HG03045 (cell line): Measurements from ENCODE around the gene DHCR24.
"Not testable (repeated sequence)": the region's sequence is repeated elsewhere in the genome, so short reads cannot be mapped to it uniquely, and the experiment has no call there.

Source experiments
- ATAC-seq: cut with Tn5 transposase; IDR thresholded peaks from one replicate; pipeline ENCODE4 v1.9.1; 2021; ENCODE audit warnings: mild to moderate bottlenecking, moderate library complexity; ENCODE audit not compliant: unreplicated experiment

DHCR24 gene

DNA sequence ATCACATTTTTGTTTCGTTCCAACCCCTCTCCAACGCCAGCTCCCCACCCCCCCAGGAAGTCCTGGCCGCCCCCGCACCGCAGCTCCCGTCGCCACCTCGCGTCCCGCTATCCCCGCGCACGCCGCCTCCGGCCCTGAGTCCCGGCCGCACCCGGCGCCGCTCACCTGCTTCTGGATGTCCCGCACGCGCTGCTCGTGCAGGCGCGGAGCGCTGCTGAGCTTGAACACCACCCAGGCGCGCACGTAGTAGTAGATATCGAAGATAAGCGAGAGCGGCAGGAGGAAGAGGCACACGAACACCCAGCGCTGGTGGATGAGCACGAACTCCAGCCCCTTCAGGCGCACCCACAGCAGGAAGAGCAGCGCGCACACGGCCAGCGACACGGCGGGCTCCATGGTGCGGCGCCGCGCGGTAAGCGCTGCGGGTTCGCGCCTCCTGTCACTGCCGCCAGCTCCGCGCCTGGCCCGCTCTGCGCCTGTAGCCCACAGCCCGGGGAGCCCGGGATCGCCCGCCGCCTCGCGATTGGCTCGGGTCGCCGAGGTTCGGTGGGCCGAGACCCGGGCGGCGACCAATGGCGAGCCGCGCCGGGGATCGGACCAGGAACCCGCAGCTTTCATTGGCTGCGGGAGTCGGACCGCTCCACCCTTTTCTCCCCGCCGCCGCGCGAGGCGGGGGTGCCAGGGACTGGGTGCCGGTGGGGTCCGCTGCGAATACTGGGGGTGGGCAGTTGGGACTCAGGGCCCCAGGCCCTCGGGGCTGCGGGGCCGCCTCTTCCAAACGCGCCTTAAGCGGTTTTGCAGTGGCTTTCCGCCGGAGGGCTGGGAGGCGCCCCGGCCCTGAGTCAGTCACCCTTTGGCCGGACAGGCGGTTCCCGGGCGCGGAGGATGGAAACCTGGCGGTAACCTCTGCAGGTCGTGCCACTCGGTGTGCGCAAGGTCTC, at the start of gene DHCR24:
Gene DHCR24, minus strand, starts transcription at position 472 of the 941 bp plus-strand sequence. Its CDS starts 76 bp downstream, at position 396.
- peak; percentile 92 for ATAC-seq

DNA sequence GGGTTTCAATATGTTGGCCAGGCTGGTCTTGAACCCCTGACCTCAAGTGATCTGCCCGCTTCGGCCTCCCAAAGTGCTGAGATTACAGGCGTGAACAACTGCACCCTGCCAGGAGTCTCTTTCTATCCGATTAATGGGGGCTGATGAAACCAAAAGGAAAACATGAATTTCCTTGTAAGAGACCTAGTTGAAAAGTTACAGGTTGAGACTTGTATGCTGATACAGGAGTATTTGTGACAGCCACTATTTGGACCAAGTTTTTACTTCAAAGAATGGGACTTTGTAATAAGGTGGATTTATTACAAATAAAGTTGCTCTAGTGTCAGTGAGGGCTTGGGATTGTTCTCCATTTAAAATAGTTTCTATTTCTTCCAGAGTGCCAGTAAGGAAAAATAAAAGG, 49.8 kb upstream of the DHCR24 start:
- no peak for ATAC-seq

- ATAC-seq, result no peak
These were observed 47.9 kb upstream of the DHCR24 start for GRCh38 chr1:54934869-54935268.

- ATAC-seq, result not testable (repeated sequence)
These were observed 47.1 kb upstream of the DHCR24 start for GRCh38 chr1:54934081-54934480.

- no peak for ATAC-seq
These were observed 44.4 kb upstream of the DHCR24 start for GRCh38 chr1:54931275-54931840.

GRCh38 chr1:54929700-54930099, 42.7 kb upstream of the DHCR24 start:
- no peak for ATAC-seq

DNA sequence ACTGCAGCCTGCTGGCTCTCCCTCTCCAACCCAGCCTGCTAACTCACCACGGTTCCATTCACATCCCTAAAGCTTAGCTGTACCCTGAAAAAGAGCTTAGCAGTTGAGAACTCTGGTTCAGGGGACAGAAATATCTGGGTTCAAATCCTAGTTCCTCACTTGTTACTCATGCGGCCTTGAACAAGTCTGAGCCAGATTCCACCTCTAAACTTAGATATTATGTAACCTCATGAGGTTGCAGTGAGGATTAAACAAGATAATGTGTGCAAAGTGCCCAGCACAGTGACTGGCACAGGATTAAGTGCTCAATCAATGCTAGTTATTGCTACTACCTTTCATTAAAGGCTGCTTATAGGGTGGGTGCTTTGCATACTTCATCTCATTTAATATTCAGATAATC, 41.3 kb upstream of the DHCR24 start:
- no peak for ATAC-seq

- no peak for ATAC-seq
These were observed 40.7 kb upstream of the DHCR24 start for GRCh38 chr1:54927472-54928240.

DNA sequence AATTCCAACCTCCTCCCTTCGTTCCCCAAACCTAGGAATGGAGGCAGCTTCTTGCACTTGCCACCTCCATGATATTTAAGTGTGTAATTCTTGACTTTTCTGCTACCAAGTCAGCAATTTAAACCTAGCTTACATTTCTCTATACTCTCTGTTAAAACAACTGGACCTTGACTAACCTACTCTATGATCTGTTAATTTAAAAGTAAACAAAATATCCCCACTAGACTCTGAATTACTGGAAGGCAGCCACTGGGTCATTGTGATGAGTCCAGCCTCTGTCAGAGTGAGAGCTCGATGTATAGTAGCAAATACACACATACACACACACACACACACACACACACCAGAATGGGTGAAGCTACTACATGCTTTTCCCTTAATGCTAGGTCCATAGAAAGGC, 40.0 kb upstream of the DHCR24 start:
- no peak for ATAC-seq

DNA sequence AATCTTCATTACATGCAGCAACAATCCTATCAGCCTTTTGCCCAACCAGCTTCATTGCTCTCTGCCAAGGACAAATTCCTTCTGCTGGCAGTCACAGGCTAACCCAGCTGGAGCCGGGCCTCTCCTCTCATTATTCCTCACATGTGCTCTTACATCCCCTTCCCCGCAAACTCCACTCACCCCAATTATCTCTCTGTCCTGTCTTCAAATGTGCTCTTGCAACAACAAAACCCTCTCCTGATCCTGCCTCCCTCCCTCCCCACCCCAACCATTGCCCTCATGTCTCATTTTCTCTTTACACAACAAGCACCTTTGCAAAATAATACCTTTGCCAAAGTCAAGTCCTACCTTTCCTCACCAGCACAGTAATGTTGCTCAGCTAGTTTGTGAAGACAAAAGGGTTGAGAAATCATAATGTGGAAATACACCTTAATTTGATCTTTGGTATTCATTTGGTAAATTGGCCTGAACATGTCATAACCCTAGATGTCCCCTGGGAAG, 36.0 kb upstream of the DHCR24 start:
- no peak for ATAC-seq

DNA sequence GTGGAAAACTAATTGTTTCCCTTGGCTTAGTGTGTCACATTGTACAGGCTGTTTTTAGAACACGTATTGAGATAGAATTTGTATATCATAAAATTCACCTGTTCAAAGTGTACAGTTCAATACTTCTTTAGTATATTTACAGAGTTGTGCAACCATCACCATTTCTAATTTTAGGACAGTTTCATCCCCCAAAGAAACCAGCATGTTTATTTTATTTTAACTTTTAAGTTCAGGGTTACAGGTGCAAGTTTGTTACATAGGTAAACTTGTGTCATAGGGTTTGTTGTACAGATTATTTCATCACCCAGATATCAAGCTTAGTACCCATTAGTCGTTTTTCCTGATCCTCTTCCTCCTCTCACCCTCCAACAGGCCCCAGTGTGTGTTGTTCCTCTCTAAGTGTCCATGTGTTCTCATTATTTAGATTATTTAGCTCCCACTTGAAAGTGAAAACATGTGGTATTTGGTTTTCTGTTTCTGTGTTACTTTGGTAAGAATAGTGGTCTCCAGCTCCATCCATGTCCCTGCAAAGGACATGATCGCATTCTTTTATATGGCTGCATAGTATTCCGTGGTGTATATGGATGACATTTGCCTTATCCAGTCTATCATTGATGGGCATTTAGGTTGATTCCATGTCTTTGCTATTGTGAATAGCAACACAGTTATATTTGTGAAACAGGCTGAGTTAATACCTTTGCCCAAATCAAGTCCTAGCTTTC, 35.2 kb upstream of the DHCR24 start:
- ATAC-seq, result no peak

- no peak for ATAC-seq
These were observed 32.7 kb upstream of the DHCR24 start for GRCh38 chr1:54919367-54920359.

- not testable (repeated sequence) for ATAC-seq
These were observed 24.1 kb upstream of the DHCR24 start for GRCh38 chr1:54911076-54911475.

- ATAC-seq, result no peak
These were observed 19.6 kb upstream of the DHCR24 start for GRCh38 chr1:54906586-54906985.

GRCh38 chr1:54904476-54905048, 17.6 kb upstream of the DHCR24 start:
- no peak for ATAC-seq

- no peak for ATAC-seq
These were observed 7.3 kb upstream of the DHCR24 start for GRCh38 chr1:54894271-54894670.

DNA sequence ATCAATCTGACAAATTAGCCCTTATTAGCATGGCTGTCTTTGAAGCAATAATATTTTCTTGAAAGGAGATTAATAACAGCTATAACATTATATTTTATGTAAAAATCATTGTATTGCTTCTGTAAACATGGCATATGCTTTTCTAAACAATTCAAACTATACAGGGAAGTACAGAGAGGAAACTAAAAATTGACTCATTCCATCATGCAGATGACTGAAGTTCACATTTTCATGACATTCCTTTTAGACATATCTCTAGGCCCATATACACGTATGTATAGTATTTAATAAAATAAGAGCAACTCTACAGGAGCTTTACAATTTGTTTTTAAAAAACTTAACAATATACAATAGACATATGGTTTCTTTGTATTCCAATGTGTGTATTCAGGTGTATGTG, 5.6 kb upstream of the DHCR24 start:
- no peak for ATAC-seq

GRCh38 chr1:54889132-54889725, 2.2 kb upstream of the DHCR24 start:
- ATAC-seq, result no peak
